ENCODE measurements around the gene SPRY1.

DNA sequence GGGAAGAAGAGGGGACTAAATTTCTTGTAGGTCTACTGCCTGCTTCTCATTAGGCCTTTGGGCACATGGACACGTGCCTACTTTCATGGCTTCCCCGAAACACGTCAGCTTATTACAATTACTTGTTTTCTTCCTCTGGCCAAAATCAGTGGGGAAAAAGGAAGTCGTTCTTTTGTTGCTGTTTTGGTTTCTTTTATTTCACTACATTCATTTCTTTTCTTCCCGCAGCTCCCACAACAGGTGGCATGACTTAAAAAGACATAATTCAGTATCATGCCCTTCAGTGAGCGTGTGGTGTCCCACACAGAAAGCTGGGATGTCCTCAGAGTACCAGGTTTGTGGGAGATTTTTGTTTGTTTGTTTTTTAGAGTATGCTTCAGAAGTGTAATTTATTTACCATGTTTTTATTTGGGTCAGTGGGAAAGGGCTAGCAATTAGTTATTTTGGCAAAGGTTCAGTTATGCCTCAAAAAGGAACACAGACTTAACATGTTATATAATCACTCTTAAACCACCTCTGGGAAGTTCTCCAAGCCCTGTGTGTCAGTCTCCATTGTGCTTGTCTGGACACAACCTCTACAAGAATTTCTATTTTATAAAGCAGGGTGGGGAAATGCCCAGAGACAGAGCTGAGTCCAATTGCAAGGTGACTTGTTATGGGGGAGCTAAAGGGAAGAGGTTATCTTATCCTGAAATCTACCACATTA is 44.2 kb upstream of the SPRY1 start:
- no peak for TF ChIP-seq CTCF (IDR thresholded peaks at IDR 0.05; ENCODE audit: low read length)
- no peak for TF ChIP-seq EZH2 (optimal IDR thresholded peaks at IDR 0.05; ENCODE audit: low read depth, low read length)
- TF ChIP-seq EZH2phosphoT487 (IDR thresholded peaks at IDR 0.05; ENCODE audit: low read length): no peak

Measured in MM.1S (cell line).